IPS DF 6.9 (cell line): ENCODE measurements around the gene NOSIP.

Experiments used
- DNase-seq: peaks from one replicate; pipeline ENCODE4 v3.0.0-alpha.2; 2013; ENCODE audit warnings: low read depth, low spot score
- H3K27ac ChIP-seq: one replicate; pipeline ENCODE4 v1.5.1; 2013; ENCODE audit warnings: low read length, control low read depth
- H3K27me3 ChIP-seq: 2 replicates; pipeline ENCODE4 v1.6.1; 2013; ENCODE audit warnings: mild to moderate bottlenecking, low read length; ENCODE audit not compliant: control insufficient read depth, insufficient read depth
- H3K36me3 ChIP-seq: 2 replicates; pipeline ENCODE4 v1.6.1; 2013; ENCODE audit warnings: low read length; ENCODE audit not compliant: control insufficient read depth, insufficient read depth
- H3K4me1 ChIP-seq: 2 replicates; pipeline ENCODE4 v1.6.1; 2013; ENCODE audit warnings: low read length; ENCODE audit not compliant: control insufficient read depth, insufficient read depth
- H3K4me3 ChIP-seq: 2 replicates; pipeline ENCODE4 v1.5.1; 2013; ENCODE audit warnings: mild to moderate bottlenecking, low read length
- H3K9me3 ChIP-seq: 2 replicates; pipeline ENCODE4 v1.6.1; 2013; ENCODE audit warnings: low read length, inconsistent platforms; ENCODE audit not compliant: control insufficient read depth, insufficient read depth
- WGBS: extraction: QIAGEN DNeasy Blood & Tissue Kit; methylation state at CpG from one replicate; pipeline ENCODE4 v1.1.7; 2013; ENCODE audit warnings: mixed read lengths, missing lambda C conversion rate; ENCODE audit not compliant: insufficient read length, insufficient coverage; 5-methylcytosine and 5-hydroxymethylcytosine counted together

The NOSIP gene

DNA sequence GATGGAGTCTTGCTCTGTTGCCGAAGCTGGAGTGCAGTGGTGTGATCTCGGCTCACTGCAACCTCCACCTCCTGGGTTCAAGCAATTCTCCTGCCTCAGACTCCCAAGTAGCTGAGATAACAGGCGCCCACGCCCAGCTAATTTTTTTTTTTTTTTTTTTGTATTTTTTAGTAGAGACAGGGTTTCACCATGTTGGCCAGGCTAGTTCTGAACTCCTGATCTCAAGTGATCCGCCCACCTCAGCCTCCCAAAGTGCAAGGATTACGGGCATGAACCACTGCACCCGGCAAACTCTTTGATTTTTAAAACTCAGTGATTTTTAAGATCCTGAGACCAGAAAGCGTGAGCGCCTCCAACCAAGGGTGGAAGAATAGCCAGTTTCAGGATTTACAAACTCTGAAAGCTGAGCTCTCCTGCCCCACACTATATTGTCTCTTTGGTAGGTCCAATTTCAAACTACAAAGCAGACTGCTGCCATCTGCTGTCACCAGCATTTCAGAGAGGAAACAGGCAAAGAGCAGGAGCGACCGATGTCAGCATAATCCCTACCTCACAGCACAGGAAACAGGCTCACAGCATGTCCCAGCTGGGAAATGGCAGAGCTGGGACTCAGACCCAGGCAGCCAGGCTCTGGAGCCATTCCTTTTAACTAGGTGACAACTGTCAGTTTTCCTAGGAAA is 9.2 kb downstream of the NOSIP start:
- H3K27me3 ChIP-seq: no peaks in the 10 kb centered on the region
- no peaks in the 10 kb centered on the region; the same call in 1 of the 2 replicates for H3K36me3 ChIP-seq
- no peak for DNase-seq
- H3K4me1 ChIP-seq: no peaks in the 10 kb centered on the region; the same call in 1 of the 2 replicates
- no CpG with 5 or more reads among the region's 11 CpGs for WGBS
- no peak overlapping the region for H3K4me3 ChIP-seq
- H3K9me3 ChIP-seq: no peaks in the 10 kb centered on the region
- H3K27ac ChIP-seq: no peak overlapping the region

DNA sequence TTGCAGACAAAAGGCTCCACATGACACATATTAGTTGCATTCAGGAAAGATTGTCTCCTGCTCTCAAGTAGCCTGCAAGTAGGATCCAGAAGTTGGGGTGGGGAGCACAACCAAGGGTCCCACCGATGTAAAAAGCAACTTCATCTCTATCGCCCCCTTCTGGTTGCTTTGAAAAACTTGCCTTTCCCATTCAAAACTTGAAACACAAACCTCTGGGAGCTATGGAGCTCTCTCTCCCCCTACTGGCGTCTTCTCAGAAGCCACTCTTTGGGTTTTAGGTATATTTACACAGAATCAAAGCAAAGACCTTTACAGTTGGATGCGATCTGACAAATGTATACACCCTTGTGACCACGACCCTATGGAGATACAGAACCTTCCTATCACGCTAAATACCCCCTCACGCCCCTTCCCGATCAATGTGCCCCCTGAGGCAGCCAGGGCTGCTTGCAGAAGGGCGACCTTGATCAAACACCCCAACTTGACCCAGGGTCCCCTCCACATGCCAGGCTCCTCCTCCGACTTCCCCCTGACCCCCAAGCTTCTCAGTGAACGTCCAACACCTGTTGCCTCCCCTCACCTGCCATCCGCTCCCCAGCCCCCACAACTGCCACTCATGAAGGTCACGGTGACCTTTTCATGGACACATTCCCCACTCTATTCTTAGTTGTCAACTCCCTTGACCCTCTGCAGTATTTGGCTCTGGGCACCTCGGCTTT is 10.1 kb downstream of the NOSIP start:
- Histone ChIP-seq H3K9me3 (no peaks in the 10 kb centered on the region), H3K27ac (no peak overlapping the region), H3K4me3 (no peak overlapping the region), H3K36me3 (no peaks in the 10 kb centered on the region; the same call in 1 of the 2 replicates), H3K27me3 (no peaks in the 10 kb centered on the region), H3K4me1 (no peaks in the 10 kb centered on the region; the same call in 1 of the 2 replicates)
- DNase-seq: no peak
- WGBS: no CpG with 5 or more reads among the region's 14 CpGs

DNA sequence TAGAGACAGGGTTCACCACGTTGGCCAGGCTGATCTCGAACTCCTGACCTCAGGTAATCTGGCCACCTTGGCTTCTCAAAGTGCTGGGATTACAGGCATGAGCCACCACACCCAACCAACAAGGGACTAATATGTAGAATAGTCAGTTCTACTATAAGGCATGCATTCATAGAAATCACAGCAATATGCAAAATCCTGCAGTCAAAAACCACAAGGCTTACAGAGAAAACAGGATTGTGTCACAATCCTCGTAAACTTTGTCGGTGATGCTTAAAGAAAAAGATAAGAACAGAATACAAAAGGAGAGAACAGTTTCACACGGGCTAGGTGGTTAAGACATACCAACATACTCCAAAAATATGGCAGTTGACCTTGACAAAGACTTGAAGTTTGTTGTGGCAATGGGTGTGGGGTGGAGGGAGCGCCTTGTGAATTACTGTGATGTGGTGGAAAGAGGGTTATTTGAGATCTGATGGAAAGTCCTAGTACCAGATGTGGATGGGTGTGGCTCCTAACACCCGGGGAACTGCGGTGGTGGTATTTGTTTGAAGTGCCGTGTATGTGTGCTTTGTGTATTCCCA is 12.4 kb downstream of the NOSIP start:
- H3K4me1 ChIP-seq: no peaks in the 10 kb centered on the region; the same call in 1 of the 2 replicates
- H3K4me3 ChIP-seq: no peak overlapping the region
- no peaks in the 10 kb centered on the region for H3K9me3 ChIP-seq
- no peak overlapping the region for H3K27ac ChIP-seq
- H3K36me3 ChIP-seq: no peaks in the 10 kb centered on the region
- WGBS: no CpG with 5 or more reads among the region's 9 CpGs
- DNase-seq: no peak
- H3K27me3 ChIP-seq: no peaks in the 10 kb centered on the region

DNA sequence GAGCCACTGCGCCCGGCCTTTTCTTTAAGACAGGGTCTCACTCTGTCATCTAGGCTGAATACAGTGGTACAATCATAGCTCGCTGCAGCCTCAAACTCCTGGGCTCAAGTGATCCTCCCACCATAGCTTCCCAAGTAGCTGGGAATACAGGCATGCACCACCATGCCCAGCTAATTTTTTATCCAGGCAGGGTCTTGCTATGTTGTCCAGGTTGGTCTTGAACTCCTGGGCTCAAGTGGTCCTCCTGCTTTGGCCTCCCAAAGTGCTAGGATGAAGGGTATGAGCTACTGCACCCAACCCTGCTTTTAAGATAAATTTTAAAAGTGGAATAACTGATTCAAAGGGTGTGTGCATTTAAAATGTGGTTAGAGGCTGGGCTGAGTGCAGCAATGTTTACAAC is 14.1 kb downstream of the NOSIP start:
- Histone ChIP-seq H3K4me3 (no peak overlapping the region), H3K36me3 (no peaks in the 10 kb centered on the region), H3K27ac (no peak overlapping the region), H3K9me3 (no peaks in the 10 kb centered on the region), H3K4me1 (no peaks in the 10 kb centered on the region; the same call in 1 of the 2 replicates), H3K27me3 (no peaks in the 10 kb centered on the region)
- WGBS: no CpG with 5 or more reads among the region's 3 CpGs
- no peak for DNase-seq

DNA sequence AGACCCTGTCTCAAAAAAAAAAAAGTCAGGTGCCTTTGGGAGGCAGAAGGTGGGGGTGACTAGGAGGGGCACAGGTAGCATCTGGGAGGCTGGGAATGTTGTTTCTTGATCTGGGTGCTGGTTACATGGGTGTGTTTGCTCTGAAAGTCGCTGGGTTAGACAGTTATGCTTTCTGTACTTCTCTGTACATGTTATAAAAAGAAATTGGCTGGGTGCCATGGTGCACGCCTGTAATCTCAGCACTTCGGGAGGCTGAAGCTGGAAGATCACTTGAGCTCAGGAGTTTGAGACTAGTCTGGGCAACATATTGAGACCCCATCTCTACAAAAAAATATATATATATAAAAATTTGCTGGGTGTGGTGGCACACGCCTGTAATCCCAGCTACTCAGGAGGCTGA is 15.1 kb downstream of the NOSIP start:
- no peaks in the 10 kb centered on the region; the same call in 1 of the 2 replicates for H3K4me1 ChIP-seq
- H3K4me3 ChIP-seq: no peak overlapping the region
- H3K36me3 ChIP-seq: no peaks in the 10 kb centered on the region
- no peak for DNase-seq
- no CpG with 5 or more reads among the region's 4 CpGs for WGBS
- no peaks in the 10 kb centered on the region for H3K9me3 ChIP-seq
- no peak overlapping the region for H3K27ac ChIP-seq
- H3K27me3 ChIP-seq: no peaks in the 10 kb centered on the region

DNA sequence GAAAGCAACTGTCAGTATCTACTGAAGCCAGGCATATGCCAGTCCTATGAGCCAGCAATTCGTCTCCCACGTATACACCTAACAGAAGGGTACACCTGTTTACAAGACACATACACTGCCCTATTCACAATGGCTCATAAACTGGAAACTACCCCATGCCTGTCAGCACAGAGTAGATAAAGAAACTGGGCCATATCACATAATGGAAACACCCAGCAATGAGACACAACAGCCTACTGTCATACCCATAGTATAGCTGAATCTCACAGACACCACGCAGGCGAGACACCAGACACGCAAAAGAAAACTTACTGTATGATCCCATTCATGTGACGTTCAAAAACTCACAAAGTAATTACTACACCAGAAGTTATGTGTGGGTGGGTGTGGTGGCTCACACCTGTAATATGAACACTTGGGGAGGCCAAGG is 15.7 kb downstream of the NOSIP start:
- WGBS: no CpG with 5 or more reads among the region's 6 CpGs
- no peak overlapping the region for H3K4me3 ChIP-seq
- 0 out of 2 replicates have a peak, but pooled peaks cover 3% of the 10 kb centered on the region for H3K36me3 ChIP-seq
- DNase-seq: no peak
- no peaks in the 10 kb centered on the region for H3K9me3 ChIP-seq
- H3K4me1 ChIP-seq: no peaks in the 10 kb centered on the region; the same call in 1 of the 2 replicates
- no peak overlapping the region for H3K27ac ChIP-seq
- no peaks in the 10 kb centered on the region for H3K27me3 ChIP-seq

DNA sequence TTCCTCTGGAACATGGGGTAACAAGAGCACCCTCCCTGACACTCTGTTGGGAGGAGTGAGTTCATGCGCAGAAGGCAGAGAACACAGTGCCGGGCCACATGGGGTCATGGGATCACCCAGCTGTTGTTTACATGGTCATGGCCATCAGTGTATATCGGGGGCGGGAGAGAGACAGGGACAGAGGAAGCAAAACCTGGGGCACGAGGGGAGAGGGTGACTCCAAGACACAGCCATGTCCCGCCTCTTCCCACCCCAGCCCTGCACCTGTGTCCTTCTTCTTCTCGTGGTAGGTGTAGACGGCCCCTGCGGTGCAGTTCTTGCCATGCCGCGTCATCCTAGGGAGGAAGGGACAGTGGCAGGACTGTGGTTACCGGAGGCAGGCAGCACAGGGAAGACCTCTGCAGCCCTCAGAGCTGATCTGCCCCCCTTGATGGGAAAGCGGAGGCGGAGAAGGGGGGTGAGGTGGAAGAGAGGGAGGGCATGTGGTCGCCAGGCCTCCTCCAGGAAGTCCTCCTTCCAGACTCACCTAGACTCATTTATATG is 19.9 kb downstream of the NOSIP start:
- H3K27me3 ChIP-seq: no peaks in the 10 kb centered on the region
- H3K9me3 ChIP-seq: no peaks in the 10 kb centered on the region
- peaks cover 9% of the 10 kb centered on the region for H3K36me3 ChIP-seq
- no peak overlapping the region for H3K4me3 ChIP-seq
- H3K4me1 ChIP-seq: no peaks in the 10 kb centered on the region; the same call in 1 of the 2 replicates
- WGBS: no CpG with 5 or more reads among the region's 15 CpGs
- DNase-seq: no peak
- H3K27ac ChIP-seq: no peak overlapping the region

DNA sequence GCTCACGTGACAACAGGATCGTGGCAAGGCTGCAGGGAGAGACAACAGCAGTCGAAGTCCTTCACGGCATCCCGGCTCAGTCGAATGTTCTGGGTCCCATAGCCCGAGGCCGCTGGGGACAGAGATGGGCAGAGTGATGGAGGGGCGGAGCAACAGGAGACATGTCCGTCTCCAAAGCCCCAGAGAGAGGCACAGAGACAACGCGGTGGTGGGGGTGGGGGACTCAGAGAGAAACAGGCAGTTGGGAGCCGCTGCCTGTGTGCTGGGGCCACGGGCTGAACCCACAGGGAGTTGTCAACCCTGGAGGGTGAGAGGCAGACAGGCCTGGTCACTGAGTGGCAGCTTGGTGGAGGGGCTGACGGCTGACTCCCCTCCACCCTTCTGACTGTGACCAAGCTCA is 20.4 kb downstream of the NOSIP start:
- Histone ChIP-seq H3K36me3 (peaks cover 9% of the 10 kb centered on the region), H3K4me1 (no peaks in the 10 kb centered on the region; the same call in 1 of the 2 replicates), H3K4me3 (no peak overlapping the region; the same call in 1 of the 2 replicates), H3K27me3 (no peaks in the 10 kb centered on the region), H3K27ac (no peak overlapping the region), H3K9me3 (no peaks in the 10 kb centered on the region)
- no peak for DNase-seq
- WGBS: no CpG with 5 or more reads among the region's 15 CpGs

DNA sequence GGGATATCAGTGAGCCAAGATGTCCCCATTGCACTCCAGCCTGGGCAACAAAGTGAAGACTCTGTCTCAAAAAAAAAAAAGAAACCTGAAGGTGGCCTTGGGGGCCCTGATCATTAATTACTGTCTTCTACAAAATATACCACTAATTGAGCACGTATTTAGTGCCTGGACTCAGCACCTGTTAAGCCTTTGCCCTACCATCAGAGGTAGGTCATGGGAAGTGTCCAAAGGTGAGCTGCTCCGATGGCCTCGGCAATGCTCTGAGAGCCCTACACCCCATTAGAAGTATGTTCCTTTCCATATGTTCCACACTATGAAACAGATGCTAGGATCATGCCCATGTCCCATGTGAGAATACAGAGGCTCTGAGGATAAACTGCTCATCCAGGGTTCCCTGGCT is 20.9 kb downstream of the NOSIP start:
- no peaks in the 10 kb centered on the region; the same call in 1 of the 2 replicates for H3K4me1 ChIP-seq
- no peaks in the 10 kb centered on the region for H3K9me3 ChIP-seq
- no peak overlapping the region for H3K4me3 ChIP-seq
- H3K36me3 ChIP-seq: peaks cover 12% of the 10 kb centered on the region
- H3K27ac ChIP-seq: no peak overlapping the region
- no peaks in the 10 kb centered on the region for H3K27me3 ChIP-seq
- no CpG with 5 or more reads among the region's 3 CpGs for WGBS
- no peak for DNase-seq

DNA sequence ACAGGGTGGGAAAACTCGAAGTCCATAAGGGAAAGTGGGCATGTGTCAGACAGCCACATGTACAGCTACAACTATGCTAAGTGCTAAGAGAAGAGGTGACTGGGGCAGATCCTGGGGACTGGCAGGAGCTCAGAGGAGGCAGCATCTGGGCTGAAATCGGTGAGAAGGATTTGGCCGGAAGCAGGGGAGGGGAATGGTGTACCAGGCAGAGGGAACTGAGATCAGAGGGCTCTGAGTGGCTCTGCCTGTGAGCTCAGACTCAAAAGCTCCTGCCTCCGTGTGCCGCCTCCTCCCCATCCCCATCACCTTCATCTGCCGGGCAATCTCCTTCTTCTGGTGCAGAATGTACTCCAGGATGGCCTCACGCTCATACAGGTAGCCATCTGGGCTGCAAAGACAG is 21.8 kb downstream of the NOSIP start:
- WGBS: no CpG with 5 or more reads among the region's 7 CpGs
- Histone ChIP-seq H3K4me1 (no peaks in the 10 kb centered on the region; the same call in 1 of the 2 replicates), H3K27ac (no peak overlapping the region), H3K9me3 (no peaks in the 10 kb centered on the region), H3K4me3 (no peak overlapping the region), H3K36me3 (peaks cover 12% of the 10 kb centered on the region), H3K27me3 (no peaks in the 10 kb centered on the region)
- no peak for DNase-seq
